ENCODE data around the gene SH3BGR. TPM values are rescaled to one million over a fixed set of nuclear protein-coding genes. Genes with fewer than 3 reads are reported as not detected.

Gene SH3BGR
- total and polyA plus RNA-seq, 10 of the 15 experiments (the other 5 are each of a cell fraction or from before 2014, with no cell fraction given): 0.45 to 3.5 (median 1.7) TPM

DNA sequence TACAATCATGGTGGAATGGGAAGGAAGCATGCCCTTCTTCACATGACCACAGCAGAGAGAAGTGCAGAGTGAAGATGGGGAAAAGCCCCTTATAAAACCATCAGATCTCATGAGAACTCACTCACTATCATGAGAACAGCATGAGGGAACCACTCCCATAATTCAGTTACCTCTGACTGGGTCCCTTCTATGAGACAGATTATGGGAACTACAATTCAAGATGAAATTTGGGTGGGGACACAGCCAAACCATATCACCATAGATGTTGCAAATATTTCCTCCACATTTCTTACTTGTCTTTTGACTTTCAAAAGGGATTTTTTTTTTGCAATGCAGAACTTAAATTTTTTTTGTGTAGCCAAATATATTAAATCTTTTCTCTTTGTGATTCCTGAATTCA is 14.8 kb downstream of the SH3BGR start:
- in situ Hi-C loops (cut with MboI) (no loop called here), intact Hi-C loops (cut with micrococcal nuclease; ENCODE audit: unreplicated experiment) (no loop called here)
- Histone ChIP-seq H3K36me3 (ENCODE audit: control insufficient read depth in 2 of 2, insufficient read depth in 2 of 2, low read length in 1 of 2) (no peaks in the 10 kb centered on the region), H4K20me1 (ENCODE audit: control insufficient read depth, insufficient read depth) (no peaks in the 10 kb centered on the region), H3K79me2 (ENCODE audit: control insufficient read depth, insufficient read depth, low read length) (no peaks in the 10 kb centered on the region), H3K4me2 (ENCODE audit: control insufficient read depth, insufficient read depth) (no peak overlapping the region), H3K27ac (ENCODE audit: control insufficient read depth, insufficient read depth) (no peak overlapping the region), H3K27me3 (replicated peaks in 1 of 2; ENCODE audit: control insufficient read depth in 2 of 2, insufficient read depth in 2 of 2, low read length in 1 of 2) (no peaks in the 10 kb centered on the region), H3K4me1 (ENCODE audit: control insufficient read depth, insufficient read depth, low read length) (no peaks in the 10 kb centered on the region), H3K9me3 (replicated peaks; ENCODE audit: control insufficient read depth, insufficient read depth, low read length) (no peaks in the 10 kb centered on the region; the same call in 2 of the 3 replicates), H3K4me3 (no peak overlapping the region), H3K9ac (ENCODE audit: control insufficient read depth, insufficient read depth, low read length) (no peak overlapping the region), H2AFZ (ENCODE audit: control insufficient read depth, low read depth, low read length) (no peak overlapping the region)
- POLR2A ChIA-PET: no interaction called here
- ATAC-seq (no peak), FAIRE-seq (no peak), DNase-seq (ENCODE audit: low read depth, low spot score) (no peak)
- TF ChIP-seq RAD51 (IDR thresholded peaks at IDR 0.05): no peak
- TF ChIP-seq NFXL1 (IDR thresholded peaks at IDR 0.05; ENCODE audit: borderline replicate concordance): no peak
- CTCF ChIA-PET: no interaction called here
- RAD21 ChIA-PET (ENCODE audit: unreplicated experiment): no interaction called here
- SMC1A ChIA-PET (ENCODE audit: uncharacterized antibody, unreplicated experiment): interaction anchor here (0.7 kb wide), 1 partner anchor 14 kb away, joined by 3 read pairs; no protein-coding TSS in a partner anchor
- BruUV-seq (replicated peaks): no TSS peak

DNA sequence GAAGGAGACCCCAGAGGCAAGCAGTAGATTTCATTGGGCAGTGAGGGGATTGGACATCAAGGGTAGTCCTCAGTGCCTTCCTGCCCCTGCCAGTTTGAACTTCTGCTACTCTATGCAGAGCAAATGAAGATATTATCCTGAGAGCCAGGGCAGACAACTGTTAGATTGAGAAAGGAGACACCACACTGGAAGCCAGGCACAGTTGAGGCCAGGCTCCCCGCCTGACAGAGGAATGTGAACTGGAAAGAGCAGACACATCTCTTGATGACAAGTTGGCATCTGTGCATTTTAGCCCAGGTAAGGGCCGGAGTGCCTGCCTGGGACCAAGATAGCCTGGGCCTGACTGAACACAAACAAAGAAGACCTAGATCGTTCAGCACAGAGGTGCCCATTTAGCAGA is 16.0 kb downstream of the SH3BGR start:
- ChIA-PET SMC1A (ENCODE audit: uncharacterized antibody, unreplicated experiment) (no interaction called here), POLR2A (no interaction called here), CTCF (no interaction called here), RAD21 (ENCODE audit: unreplicated experiment) (no interaction called here)
- H3K4me2 ChIP-seq (ENCODE audit: control insufficient read depth, insufficient read depth): no peak overlapping the region
- no TSS peak for BruUV-seq (replicated peaks)
- H3K36me3 ChIP-seq (ENCODE audit: control insufficient read depth in 2 of 2, insufficient read depth in 2 of 2, low read length in 1 of 2): no peaks in the 10 kb centered on the region
- FAIRE-seq (no peak), DNase-seq (ENCODE audit: low read depth, low spot score) (no peak), ATAC-seq (no peak)
- TF ChIP-seq, protein P1, sequence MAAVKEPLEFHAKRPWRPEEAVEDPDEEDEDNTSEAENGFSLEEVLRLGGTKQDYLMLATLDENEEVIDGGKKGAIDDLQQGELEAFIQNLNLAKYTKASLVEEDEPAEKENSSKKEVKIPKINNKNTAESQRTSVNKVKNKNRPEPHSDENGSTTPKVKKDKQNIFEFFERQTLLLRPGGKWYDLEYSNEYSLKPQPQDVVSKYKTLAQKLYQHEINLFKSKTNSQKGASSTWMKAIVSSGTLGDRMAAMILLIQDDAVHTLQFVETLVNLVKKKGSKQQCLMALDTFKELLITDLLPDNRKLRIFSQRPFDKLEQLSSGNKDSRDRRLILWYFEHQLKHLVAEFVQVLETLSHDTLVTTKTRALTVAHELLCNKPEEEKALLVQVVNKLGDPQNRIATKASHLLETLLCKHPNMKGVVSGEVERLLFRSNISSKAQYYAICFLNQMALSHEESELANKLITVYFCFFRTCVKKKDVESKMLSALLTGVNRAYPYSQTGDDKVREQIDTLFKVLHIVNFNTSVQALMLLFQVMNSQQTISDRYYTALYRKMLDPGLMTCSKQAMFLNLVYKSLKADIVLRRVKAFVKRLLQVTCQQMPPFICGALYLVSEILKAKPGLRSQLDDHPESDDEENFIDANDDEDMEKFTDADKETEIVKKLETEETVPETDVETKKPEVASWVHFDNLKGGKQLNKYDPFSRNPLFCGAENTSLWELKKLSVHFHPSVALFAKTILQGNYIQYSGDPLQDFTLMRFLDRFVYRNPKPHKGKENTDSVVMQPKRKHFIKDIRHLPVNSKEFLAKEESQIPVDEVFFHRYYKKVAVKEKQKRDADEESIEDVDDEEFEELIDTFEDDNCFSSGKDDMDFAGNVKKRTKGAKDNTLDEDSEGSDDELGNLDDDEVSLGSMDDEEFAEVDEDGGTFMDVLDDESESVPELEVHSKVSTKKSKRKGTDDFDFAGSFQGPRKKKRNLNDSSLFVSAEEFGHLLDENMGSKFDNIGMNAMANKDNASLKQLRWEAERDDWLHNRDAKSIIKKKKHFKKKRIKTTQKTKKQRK (IDR thresholded peaks at IDR 0.05; ENCODE audit: low read depth, low read length): no peak
- no peak for TF ChIP-seq PML (IDR thresholded peaks at IDR 0.05; ENCODE audit: low read length)
- TF ChIP-seq, protein P2, sequence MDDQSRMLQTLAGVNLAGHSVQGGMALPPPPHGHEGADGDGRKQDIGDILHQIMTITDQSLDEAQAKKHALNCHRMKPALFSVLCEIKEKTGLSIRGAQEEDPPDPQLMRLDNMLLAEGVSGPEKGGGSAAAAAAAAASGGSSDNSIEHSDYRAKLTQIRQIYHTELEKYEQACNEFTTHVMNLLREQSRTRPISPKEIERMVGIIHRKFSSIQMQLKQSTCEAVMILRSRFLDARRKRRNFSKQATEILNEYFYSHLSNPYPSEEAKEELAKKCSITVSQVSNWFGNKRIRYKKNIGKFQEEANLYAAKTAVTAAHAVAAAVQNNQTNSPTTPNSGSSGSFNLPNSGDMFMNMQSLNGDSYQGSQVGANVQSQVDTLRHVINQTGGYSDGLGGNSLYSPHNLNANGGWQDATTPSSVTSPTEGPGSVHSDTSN (IDR thresholded peaks at IDR 0.05; ENCODE audit: insufficient replicate concordance, low read depth, low read length): no peak
- no peak for TF ChIP-seq RCOR1 (conservative IDR thresholded peaks at IDR 0.05; ENCODE audit: low read depth, low read length)
- TF ChIP-seq, protein P3, sequence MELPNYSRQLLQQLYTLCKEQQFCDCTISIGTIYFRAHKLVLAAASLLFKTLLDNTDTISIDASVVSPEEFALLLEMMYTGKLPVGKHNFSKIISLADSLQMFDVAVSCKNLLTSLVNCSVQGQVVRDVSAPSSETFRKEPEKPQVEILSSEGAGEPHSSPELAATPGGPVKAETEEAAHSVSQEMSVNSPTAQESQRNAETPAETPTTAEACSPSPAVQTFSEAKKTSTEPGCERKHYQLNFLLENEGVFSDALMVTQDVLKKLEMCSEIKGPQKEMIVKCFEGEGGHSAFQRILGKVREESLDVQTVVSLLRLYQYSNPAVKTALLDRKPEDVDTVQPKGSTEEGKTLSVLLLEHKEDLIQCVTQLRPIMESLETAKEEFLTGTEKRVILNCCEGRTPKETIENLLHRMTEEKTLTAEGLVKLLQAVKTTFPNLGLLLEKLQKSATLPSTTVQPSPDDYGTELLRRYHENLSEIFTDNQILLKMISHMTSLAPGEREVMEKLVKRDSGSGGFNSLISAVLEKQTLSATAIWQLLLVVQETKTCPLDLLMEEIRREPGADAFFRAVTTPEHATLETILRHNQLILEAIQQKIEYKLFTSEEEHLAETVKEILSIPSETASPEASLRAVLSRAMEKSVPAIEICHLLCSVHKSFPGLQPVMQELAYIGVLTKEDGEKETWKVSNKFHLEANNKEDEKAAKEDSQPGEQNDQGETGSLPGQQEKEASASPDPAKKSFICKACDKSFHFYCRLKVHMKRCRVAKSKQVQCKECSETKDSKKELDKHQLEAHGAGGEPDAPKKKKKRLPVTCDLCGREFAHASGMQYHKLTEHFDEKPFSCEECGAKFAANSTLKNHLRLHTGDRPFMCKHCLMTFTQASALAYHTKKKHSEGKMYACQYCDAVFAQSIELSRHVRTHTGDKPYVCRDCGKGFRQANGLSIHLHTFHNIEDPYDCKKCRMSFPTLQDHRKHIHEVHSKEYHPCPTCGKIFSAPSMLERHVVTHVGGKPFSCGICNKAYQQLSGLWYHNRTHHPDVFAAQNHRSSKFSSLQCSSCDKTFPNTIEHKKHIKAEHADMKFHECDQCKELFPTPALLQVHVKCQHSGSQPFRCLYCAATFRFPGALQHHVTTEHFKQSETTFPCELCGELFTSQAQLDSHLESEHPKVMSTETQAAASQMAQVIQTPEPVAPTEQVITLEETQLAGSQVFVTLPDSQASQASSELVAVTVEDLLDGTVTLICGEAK (IDR thresholded peaks at IDR 0.05; ENCODE audit: borderline replicate concordance): no peak
- TF ChIP-seq, protein P4, sequence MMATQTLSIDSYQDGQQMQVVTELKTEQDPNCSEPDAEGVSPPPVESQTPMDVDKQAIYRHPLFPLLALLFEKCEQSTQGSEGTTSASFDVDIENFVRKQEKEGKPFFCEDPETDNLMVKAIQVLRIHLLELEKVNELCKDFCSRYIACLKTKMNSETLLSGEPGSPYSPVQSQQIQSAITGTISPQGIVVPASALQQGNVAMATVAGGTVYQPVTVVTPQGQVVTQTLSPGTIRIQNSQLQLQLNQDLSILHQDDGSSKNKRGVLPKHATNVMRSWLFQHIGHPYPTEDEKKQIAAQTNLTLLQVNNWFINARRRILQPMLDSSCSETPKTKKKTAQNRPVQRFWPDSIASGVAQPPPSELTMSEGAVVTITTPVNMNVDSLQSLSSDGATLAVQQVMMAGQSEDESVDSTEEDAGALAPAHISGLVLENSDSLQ (IDR thresholded peaks at IDR 0.05): no peak
- no peak overlapping the region for H2AFZ ChIP-seq (ENCODE audit: control insufficient read depth, low read depth, low read length)
- WGBS (ENCODE audit: insufficient coverage, insufficient replicate concordance, low lambda C conversion rate, missing lambda C conversion rate): 51% methylated on average over 3 of the region's 3 CpGs
- H3K79me2 ChIP-seq (ENCODE audit: control insufficient read depth, insufficient read depth, low read length): no peaks in the 10 kb centered on the region
- H3K9me3 ChIP-seq (replicated peaks; ENCODE audit: control insufficient read depth, insufficient read depth, low read length): no peaks in the 10 kb centered on the region; the same call in 2 of the 3 replicates
- H3K9ac ChIP-seq (ENCODE audit: control insufficient read depth, insufficient read depth, low read length): no peak overlapping the region
- H3K4me3 ChIP-seq: no peak overlapping the region
- intact Hi-C loops (cut with micrococcal nuclease; ENCODE audit: unreplicated experiment) (no loop called here), in situ Hi-C loops (cut with MboI) (no loop called here)
- H3K4me1 ChIP-seq (ENCODE audit: control insufficient read depth, insufficient read depth, low read length): no peaks in the 10 kb centered on the region
- H3K27me3 ChIP-seq (replicated peaks in 1 of 2; ENCODE audit: control insufficient read depth in 2 of 2, insufficient read depth in 2 of 2, low read length in 1 of 2): no peaks in the 10 kb centered on the region
- H3K27ac ChIP-seq (ENCODE audit: control insufficient read depth, insufficient read depth): no peak overlapping the region
- no peaks in the 10 kb centered on the region for H4K20me1 ChIP-seq (ENCODE audit: control insufficient read depth, insufficient read depth)
